Trophoblast cell (in vitro differentiated cells and primary cell): ENCODE measurements around the gene SULT1E1.

Experiments
- DNase-seq, 2 donors: peaks; one replicate each; pipeline ENCODE4 v3.0.0-alpha.2; 2016
- H2AFZ ChIP-seq: 2 replicates; pipeline ENCODE4 v1.6.1; 2013; ENCODE audit warnings: low read length, moderate library complexity, mild to moderate bottlenecking; ENCODE audit not compliant: insufficient read depth, poor library complexity
- H2AK5ac ChIP-seq: 2 replicates; pipeline ENCODE4 v1.6.1; 2013; ENCODE audit warnings: mild to moderate bottlenecking, low read length
- H2BK120ac ChIP-seq: 2 replicates; pipeline ENCODE4 v1.6.1; 2013; ENCODE audit warnings: low read length, mild to moderate bottlenecking, moderate library complexity; ENCODE audit not compliant: insufficient read depth, poor library complexity
- H2BK12ac ChIP-seq: 2 replicates; pipeline ENCODE4 v1.6.1; 2013; ENCODE audit warnings: mild to moderate bottlenecking, low read length, moderate library complexity
- H2BK5ac ChIP-seq: 2 replicates; pipeline ENCODE4 v1.6.1; 2013; ENCODE audit warnings: low read length, low read depth, moderate library complexity, mild to moderate bottlenecking; ENCODE audit not compliant: poor library complexity
- H3K14ac ChIP-seq: 2 replicates; pipeline ENCODE4 v1.6.1; 2013; ENCODE audit warnings: mild to moderate bottlenecking, low read length
- H3K18ac ChIP-seq: 2 replicates; pipeline ENCODE4 v1.6.1; 2013; ENCODE audit warnings: mild to moderate bottlenecking, low read length
- H3K23ac ChIP-seq: 2 replicates; pipeline ENCODE4 v1.6.1; 2013; ENCODE audit warnings: low read length
- H3K27ac ChIP-seq: 2 replicates; pipeline ENCODE4 v1.5.1; 2013; ENCODE audit warnings: low read depth, mild to moderate bottlenecking, inconsistent platforms, low read length, moderate library complexity
- H3K27me3 ChIP-seq: 2 replicates; pipeline ENCODE4 v1.6.1; 2013; ENCODE audit warnings: inconsistent platforms, mild to moderate bottlenecking, low read length, moderate library complexity; ENCODE audit not compliant: insufficient read depth
- H3K36me3 ChIP-seq, 2 experiments: 1 replicate in 1 of 2; 2 replicates in 1 of 2; pipeline ENCODE4 v1.6.1; 2013; ENCODE audit warnings: low read length in 2 of 2, mild to moderate bottlenecking in 2 of 2, moderate library complexity in 1 of 2; ENCODE audit not compliant: insufficient read depth in 2 of 2, control insufficient read depth in 1 of 2
- H3K4ac ChIP-seq: 2 replicates; pipeline ENCODE4 v1.6.1; 2013; ENCODE audit warnings: low read depth, mild to moderate bottlenecking, low read length, moderate library complexity
- H3K4me1 ChIP-seq, 2 experiments: 1 replicate in 1 of 2; 2 replicates in 1 of 2; pipeline ENCODE4 v1.6.1; 2013; ENCODE audit warnings: low read length in 2 of 2, mild to moderate bottlenecking in 2 of 2, moderate library complexity in 1 of 2; ENCODE audit not compliant: insufficient read depth in 2 of 2, control insufficient read depth in 1 of 2
- H3K4me2 ChIP-seq: 2 replicates; pipeline ENCODE4 v1.6.1; 2013; ENCODE audit warnings: inconsistent platforms, mild to moderate bottlenecking, low read length, moderate library complexity
- H3K4me3 ChIP-seq: 2 replicates; pipeline ENCODE4 v1.5.1; 2013; ENCODE audit warnings: mild to moderate bottlenecking, low read depth, low read length, inconsistent platforms
- H3K79me1 ChIP-seq: one replicate; pipeline ENCODE4 v1.6.1; 2013; ENCODE audit warnings: low read length
- H3K79me2 ChIP-seq: 2 replicates; pipeline ENCODE4 v1.6.1; 2013; ENCODE audit warnings: low read length, mild to moderate bottlenecking; ENCODE audit not compliant: control insufficient read depth, insufficient read depth, poor library complexity
- H3K9ac ChIP-seq: 2 replicates; pipeline ENCODE4 v1.6.1; 2013; ENCODE audit warnings: mild to moderate bottlenecking, low read length
- H3K9me3 ChIP-seq: 2 replicates; pipeline ENCODE4 v1.6.1; 2013; ENCODE audit warnings: low read depth, mild to moderate bottlenecking, control low read depth, inconsistent platforms, low read length; ENCODE audit not compliant: insufficient read depth
- H4K12ac ChIP-seq: 2 replicates; pipeline ENCODE4 v1.6.1; 2013; ENCODE audit warnings: low read depth, mild to moderate bottlenecking, low read length, moderate library complexity
- H4K8ac ChIP-seq: 2 replicates; pipeline ENCODE4 v1.6.1; 2013; ENCODE audit warnings: low read depth, mild to moderate bottlenecking, low read length, moderate library complexity
- H4K91ac ChIP-seq: one replicate; pipeline ENCODE4 v1.6.1; 2013; ENCODE audit warnings: low read depth, mild to moderate bottlenecking, low read length, moderate library complexity
- WGBS: extraction: QIAGEN DNeasy Blood & Tissue Kit; methylation state at CpG from one replicate; pipeline ENCODE4 v1.1.7; 2013; ENCODE audit warnings: missing lambda C conversion rate; ENCODE audit not compliant: insufficient read length, insufficient coverage; ENCODE audit errors: extremely low coverage; 5-methylcytosine and 5-hydroxymethylcytosine counted together

The SULT1E1 gene

GRCh38 chr4:69799337-69799736, 60.6 kb downstream of the SULT1E1 start:
- Histone ChIP-seq H3K27ac (no peak overlapping the region), H3K9ac (no peak overlapping the region), H3K27me3 (no peaks in the 10 kb centered on the region), H3K23ac (no peak overlapping the region), H4K12ac (no peak overlapping the region), H3K36me3 (no peaks in the 10 kb centered on the region), H3K4me2 (no peak overlapping the region), H3K79me1 (no peaks in the 10 kb centered on the region), H2BK120ac (no peak overlapping the region), H4K8ac (no peak overlapping the region), H3K9me3 (no peaks in the 10 kb centered on the region), H2AK5ac (no peak overlapping the region), H4K91ac (no peak overlapping the region), H3K4ac (no peak overlapping the region), H2BK12ac (no peak overlapping the region), H2BK5ac (no peak overlapping the region), H2AFZ (no peak overlapping the region), H3K4me1 (no peaks in the 10 kb centered on the region), H3K79me2 (no peaks in the 10 kb centered on the region), H3K4me3 (no peak overlapping the region), H3K14ac (no peak overlapping the region), H3K18ac (no peak overlapping the region)
- DNase-seq = no peak
- no CpG with 5 or more reads among the region's 3 CpGs for whole genome bisulfite sequencing

DNA sequence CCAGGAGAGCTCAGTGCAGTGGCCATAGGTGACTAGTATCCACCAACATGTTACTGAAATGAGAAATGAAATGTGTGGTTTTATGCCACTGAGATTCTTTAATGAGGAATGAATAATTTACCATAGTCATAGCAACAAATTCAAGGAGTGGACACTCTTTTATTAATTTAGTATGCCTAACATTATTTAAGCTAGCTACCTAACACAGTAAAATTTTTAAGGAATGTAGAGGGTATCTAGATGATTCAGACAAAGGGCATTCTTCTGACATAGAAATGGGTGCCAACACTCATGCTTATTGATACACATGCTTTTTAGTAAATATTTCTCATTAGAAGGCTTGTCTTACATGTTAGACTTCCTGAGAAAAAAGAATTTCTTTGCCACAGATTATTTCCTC, 66.2 kb downstream of the SULT1E1 start:
- Histone ChIP-seq H4K8ac (no peak overlapping the region), H2BK120ac (no peak overlapping the region), H2BK5ac (no peak overlapping the region), H3K27ac (no peak overlapping the region), H4K12ac (no peak overlapping the region), H4K91ac (no peak overlapping the region), H2AFZ (no peak overlapping the region), H3K14ac (no peak overlapping the region), H2AK5ac (no peak overlapping the region), H3K79me1 (no peaks in the 10 kb centered on the region), H2BK12ac (no peak overlapping the region), H3K4me3 (no peak overlapping the region), H3K9ac (no peak overlapping the region), H3K23ac (no peak overlapping the region), H3K27me3 (no peaks in the 10 kb centered on the region), H3K4me1 (no peaks in the 10 kb centered on the region), H3K79me2 (no peaks in the 10 kb centered on the region), H3K4me2 (no peak overlapping the region), H3K18ac (no peak overlapping the region), H3K4ac (no peak overlapping the region), H3K36me3 (no peaks in the 10 kb centered on the region), H3K9me3 (no peaks in the 10 kb centered on the region)
- no peak for DNase-seq
